LNCAP (cell line): ENCODE results near the gene ORM2.

Experiments used
- CTCF ChIP-seq: fragments of 450-650 bp; IDR thresholded peaks from 2 replicates; pipeline ENCODE4 v1.5.1; 2017; ENCODE audit warnings: mild to moderate bottlenecking

ORM2 gene

DNA sequence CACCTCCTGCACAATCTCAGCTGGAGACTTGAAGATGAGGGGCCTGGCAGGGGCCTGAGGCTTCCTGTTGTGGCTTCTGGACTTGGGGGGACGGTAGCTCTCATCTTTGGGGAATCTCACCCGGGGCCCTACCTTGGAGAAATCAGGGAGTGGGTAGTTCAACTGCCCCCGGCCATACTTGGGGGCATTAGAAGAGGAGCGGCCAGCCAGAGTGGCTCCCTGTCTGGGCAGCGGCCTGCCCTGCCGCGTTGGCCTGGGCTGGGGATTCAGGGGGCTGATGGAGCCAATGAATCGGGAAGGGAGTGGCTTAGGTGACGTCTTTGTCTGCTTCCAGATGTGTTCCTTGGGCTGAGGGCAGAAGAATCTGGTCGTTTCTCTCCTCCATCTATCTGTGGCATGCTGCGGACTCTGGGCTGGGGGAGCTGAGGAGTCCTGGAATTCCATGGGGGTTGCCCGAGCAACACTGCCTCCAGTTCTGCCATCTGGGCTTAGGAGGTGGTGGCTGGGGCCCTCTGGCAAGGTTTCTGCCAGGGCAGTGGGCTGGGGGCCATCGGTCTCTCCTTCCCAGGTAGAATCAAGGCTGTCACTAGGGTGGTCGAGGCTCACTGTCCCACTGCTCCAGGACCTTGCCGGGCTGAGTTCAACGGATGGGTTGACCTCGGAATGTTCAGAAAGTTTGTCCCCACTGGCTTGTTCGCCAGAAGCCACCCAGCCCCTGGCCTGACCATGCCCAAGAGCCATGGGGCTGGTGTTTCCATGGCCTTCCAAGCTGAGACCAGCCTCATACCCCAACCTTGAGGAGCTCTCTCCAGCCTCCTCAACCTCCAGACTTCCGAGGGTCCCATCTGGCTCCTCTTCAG lies 47.1 kb downstream of the ORM2 start:
- no peak for TF ChIP-seq CTCF

DNA sequence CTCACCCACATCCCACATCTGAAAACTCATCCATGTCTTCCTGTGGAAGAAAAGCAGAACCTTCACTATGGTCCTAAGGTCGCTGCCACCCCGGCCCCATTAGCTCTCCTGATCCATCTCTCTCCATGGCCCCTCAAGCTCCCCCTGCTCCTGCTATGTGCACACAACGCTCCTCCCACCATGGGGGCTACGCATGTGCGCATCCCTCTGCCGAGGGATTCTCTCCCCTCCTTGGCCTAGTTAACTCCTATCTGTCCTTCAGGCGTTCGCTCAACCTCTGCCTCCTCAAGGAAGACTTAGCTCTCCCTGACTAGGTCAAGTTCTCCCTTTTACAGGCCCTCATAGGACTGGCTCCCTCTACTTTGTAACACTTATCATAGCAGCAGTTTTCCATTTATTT lies 48.3 kb downstream of the ORM2 start:
- no peak for TF ChIP-seq CTCF

GRCh38 chr9:114378883-114379282 lies 49.2 kb downstream of the ORM2 start:
- TF ChIP-seq CTCF: no peak
